Thoracic aorta (tissue), 2 donors: Measurements from ENCODE around the gene LRRFIP1. TPM values are rescaled to one million over a fixed set of nuclear protein-coding genes. Genes with fewer than 3 reads are reported as not detected.
A peak's percentile ranks its signal among the peaks of the same experiment; 100 is the strongest.

Experiments used
- ATAC-seq: fragments of 150-250 bp; one replicate; pipeline ENCODE4 v1.8.0; 2017; ENCODE audit warnings: low read depth; ENCODE audit not compliant: insufficient number of reproducible peaks, low FRiP score
- DNase-seq: peaks from one replicate; pipeline ENCODE4 v3.0.0-alpha.2; 2020; ENCODE audit warnings: low spot score
- H3K27ac ChIP-seq, 2 donors: fragments of 200-600 bp; sonication (generic); 1 replicate in 1 of 2; 2 replicates in 1 of 2; pipeline ENCODE4 v1.5.1; 2016; ENCODE audit warnings: mild to moderate bottlenecking in 2 of 2, moderate library complexity in 2 of 2
- H3K27me3 ChIP-seq: fragments of 200-600 bp; sonication (generic); replicated peaks from 2 replicates; pipeline ENCODE4 v1.6.0; 2016; ENCODE audit warnings: mild to moderate bottlenecking; ENCODE audit not compliant: insufficient read depth
- H3K36me3 ChIP-seq: fragments of 200-600 bp; sonication (generic); one replicate; pipeline ENCODE4 v1.5.1; 2016
- H3K4me1 ChIP-seq, 2 donors: fragments of 200-600 bp; sonication (generic); 1 replicate in 1 of 2; 2 replicates in 1 of 2; pipeline versions ENCODE4 v1.5.1 to v1.6.0; 2016; ENCODE audit warnings: low read depth in 2 of 2, mild to moderate bottlenecking in 1 of 2; ENCODE audit not compliant: control insufficient read depth in 1 of 2
- H3K4me3 ChIP-seq: fragments of 200-600 bp; sonication (generic); 2 replicates; pipeline ENCODE4 v1.5.1; 2016; ENCODE audit warnings: mild to moderate bottlenecking
- H3K9me3 ChIP-seq: fragments of 200-600 bp; sonication (generic); 2 replicates; pipeline ENCODE4 v1.5.1; 2016
- total RNA-seq, 2 donors: library from RNA; depleted of rRNA; stranded (reverse); fragments of >200 nt; gene quantifications; one replicate each; pipeline versions ENCODE4 v1.1.0 to v1.2.3, GENCODE V29; 2016
- TF ChIP-seq, protein P1 (sequence below): fragments of 200-600 bp; sonication (generic); IDR thresholded peaks from one replicate; pipeline ENCODE4 v1.5.1; 2019; ENCODE audit warnings: antibody characterized with exemption

The LRRFIP1 gene
- total RNA-seq, 2 donors from 2014 or later: 196 to 244 TPM

DNA sequence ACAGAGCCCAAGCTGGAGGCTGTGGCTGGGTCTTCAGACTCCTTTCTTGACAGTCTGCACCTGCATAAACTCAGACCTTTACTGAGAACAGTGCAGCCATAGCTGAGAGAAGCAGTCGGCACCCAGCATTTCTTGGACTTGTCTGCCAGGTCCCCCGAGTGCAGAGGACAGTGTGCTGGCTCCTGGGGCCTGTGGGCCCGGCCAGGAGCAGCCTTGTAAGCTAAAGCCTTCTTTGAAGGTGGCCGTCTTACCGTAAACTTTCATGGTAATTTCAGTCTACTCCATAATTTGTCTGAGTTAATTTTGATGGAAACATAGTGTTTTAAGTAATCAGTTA lies 70.9 kb downstream of the LRRFIP1 start:
- TF ChIP-seq, protein P1, sequence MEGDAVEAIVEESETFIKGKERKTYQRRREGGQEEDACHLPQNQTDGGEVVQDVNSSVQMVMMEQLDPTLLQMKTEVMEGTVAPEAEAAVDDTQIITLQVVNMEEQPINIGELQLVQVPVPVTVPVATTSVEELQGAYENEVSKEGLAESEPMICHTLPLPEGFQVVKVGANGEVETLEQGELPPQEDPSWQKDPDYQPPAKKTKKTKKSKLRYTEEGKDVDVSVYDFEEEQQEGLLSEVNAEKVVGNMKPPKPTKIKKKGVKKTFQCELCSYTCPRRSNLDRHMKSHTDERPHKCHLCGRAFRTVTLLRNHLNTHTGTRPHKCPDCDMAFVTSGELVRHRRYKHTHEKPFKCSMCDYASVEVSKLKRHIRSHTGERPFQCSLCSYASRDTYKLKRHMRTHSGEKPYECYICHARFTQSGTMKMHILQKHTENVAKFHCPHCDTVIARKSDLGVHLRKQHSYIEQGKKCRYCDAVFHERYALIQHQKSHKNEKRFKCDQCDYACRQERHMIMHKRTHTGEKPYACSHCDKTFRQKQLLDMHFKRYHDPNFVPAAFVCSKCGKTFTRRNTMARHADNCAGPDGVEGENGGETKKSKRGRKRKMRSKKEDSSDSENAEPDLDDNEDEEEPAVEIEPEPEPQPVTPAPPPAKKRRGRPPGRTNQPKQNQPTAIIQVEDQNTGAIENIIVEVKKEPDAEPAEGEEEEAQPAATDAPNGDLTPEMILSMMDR: no peak
- no peaks in the 10 kb centered on the region for H3K36me3 ChIP-seq
- peaks cover 84 to 98% of the 10 kb centered on the region in 2 donors for H3K4me1 ChIP-seq
- no peak overlapping the region for H3K4me3 ChIP-seq
- H3K9me3 ChIP-seq: no peaks in the 10 kb centered on the region
- no peaks in the 10 kb centered on the region for H3K27me3 ChIP-seq
- H3K27ac ChIP-seq: peak overlapping the region; percentile 97 to 99
- DNase-seq (no peak), ATAC-seq (no peak)

- no peak overlapping the region for H3K4me3 ChIP-seq
- H3K27ac ChIP-seq: peak overlapping the region; percentile 79 to 86
- H3K36me3 ChIP-seq: no peaks in the 10 kb centered on the region
- TF ChIP-seq, protein P1: no peak
- no peak for DNase-seq
- no peak for ATAC-seq
- peaks cover 86 to 99% of the 10 kb centered on the region in 2 donors for H3K4me1 ChIP-seq
- H3K27me3 ChIP-seq: no peaks in the 10 kb centered on the region
- H3K9me3 ChIP-seq: no peaks in the 10 kb centered on the region
Measured at GRCh38 chr2:237699870-237700511, 72.6 kb downstream of the LRRFIP1 start.

- TF ChIP-seq, protein P1: no peak
- Histone ChIP-seq H3K27ac (peak overlapping the region; percentile 79 to 86), H3K4me3 (peak overlapping the region; percentile 57), H3K27me3 (no peaks in the 10 kb centered on the region), H3K36me3 (no peaks in the 10 kb centered on the region), H3K9me3 (no peaks in the 10 kb centered on the region), H3K4me1 (peaks cover 91 to 100% of the 10 kb centered on the region in 2 donors)
- ATAC-seq (no peak), DNase-seq (peak; percentile 50)
Measured at GRCh38 chr2:237700512-237701032, 73.2 kb downstream of the LRRFIP1 start.

DNA sequence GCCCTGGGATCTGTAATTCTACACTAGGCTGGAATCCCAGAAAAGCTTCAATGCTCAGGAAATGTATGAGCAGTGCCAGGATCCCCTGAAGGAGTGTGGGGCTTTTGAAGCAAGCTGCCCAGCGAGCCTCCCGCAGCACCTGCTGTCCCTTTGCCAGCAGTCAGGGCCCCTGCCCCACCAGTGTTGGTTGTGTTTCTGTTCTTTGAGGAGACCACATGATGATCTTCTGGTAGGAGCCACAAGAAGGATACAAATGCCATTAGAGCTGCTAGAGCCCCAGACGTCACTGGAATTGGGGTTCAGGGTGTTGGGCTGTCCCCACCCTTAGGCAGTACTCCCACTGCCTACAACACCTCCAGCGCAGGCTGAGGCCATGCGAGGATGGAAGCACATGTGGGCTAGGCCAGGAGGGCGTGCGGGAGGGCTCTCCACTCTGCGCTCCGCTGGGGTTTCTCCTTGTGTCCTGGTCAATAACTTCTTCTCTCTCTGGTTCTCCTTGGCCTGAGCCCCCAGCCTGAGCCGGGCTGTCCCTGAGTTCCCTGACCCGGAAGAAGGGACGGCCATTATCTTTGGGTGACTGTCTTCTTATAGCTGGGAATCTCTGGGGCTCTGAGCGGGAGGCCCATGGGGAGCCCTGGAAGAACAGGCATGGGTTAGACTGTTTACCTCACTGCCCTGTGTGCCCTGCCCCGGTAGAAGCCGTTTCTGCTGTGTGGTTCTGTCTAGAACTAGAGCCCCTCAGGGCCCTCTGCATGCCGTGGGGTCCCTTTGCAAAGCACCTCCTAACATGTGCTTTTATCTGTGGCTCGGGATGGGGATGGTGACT lies 73.9 kb downstream of the LRRFIP1 start:
- Histone ChIP-seq H3K36me3 (no peaks in the 10 kb centered on the region), H3K9me3 (no peaks in the 10 kb centered on the region), H3K4me3 (peak overlapping the region; percentile 57), H3K4me1 (peaks cover 87 to 99% of the 10 kb centered on the region in 2 donors), H3K27ac (peak overlapping the region; percentile 79 to 86), H3K27me3 (no peaks in the 10 kb centered on the region)
- ATAC-seq (no peak), DNase-seq (no peak)
- TF ChIP-seq, protein P1: no peak

DNA sequence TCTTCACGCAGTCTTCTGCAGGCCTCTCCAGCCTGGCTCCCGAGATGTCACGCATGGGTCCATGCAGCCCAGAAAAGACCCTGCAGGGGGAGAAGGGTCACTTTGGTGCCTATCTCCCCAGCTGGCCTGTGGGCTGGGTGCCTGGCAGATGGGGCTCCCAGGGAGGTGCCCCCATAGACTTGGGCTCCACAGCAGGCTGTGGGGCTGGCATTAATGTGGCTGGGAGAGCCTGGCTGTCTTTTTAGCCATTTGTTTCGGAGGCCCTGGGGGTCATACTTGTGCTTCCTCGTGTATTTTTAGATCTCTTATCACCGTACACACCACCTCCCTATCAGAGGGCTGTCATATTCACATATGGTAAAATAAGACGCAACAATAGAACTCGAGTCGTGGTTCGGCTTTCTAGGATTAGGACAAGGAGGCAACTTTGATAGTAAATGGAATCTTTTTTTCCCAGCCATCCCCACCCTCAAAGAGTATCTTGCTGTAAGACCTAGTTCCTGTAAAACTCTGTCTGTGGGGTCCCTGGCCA lies 74.5 kb downstream of the LRRFIP1 start:
- H3K4me1 ChIP-seq: peaks cover 87 to 99% of the 10 kb centered on the region in 2 donors

More for the DNA sequence above, 74.5 kb downstream of the LRRFIP1 start:
- Histone ChIP-seq H3K36me3 (no peaks in the 10 kb centered on the region), H3K27ac (peak overlapping the region; percentile 79 to 86), H3K9me3 (no peaks in the 10 kb centered on the region), H3K27me3 (no peaks in the 10 kb centered on the region), H3K4me3 (peak overlapping the region; percentile 57)
- DNase-seq: no peak
- ATAC-seq: no peak
- TF ChIP-seq, protein P1: no peak
